CD14-positive monocyte (primary cell): Measurements from ENCODE around the gene NCBP2. TPM values are rescaled to one million over a fixed set of nuclear protein-coding genes. Genes with fewer than 3 reads are reported as not detected.

Experiments
- DNase-seq, 3 donors: peaks; one replicate each; pipeline ENCODE4 v3.0.0-alpha.2; 2011 to 2022
- H2AFZ ChIP-seq: 2 replicates; pipeline ENCODE4 v1.6.0; 2012; ENCODE audit warnings: mild to moderate bottlenecking, low read depth, low read length, inconsistent platforms; ENCODE audit not compliant: insufficient read depth, poor library complexity, severe bottlenecking
- H3K27ac ChIP-seq, 2 donors: 1 replicate in 1 of 2; 2 replicates in 1 of 2; pipeline ENCODE4 v1.5.1; 2012 to 2013; ENCODE audit warnings: low read length in 2 of 2, control low read depth in 1 of 2, inconsistent platforms in 1 of 2, low read depth in 1 of 2, mild to moderate bottlenecking in 1 of 2
- H3K27me3 ChIP-seq, 2 donors: one replicate each; pipeline versions ENCODE4 v1.6.0 to v1.6.1; 2011 to 2013; ENCODE audit warnings: low read length in 2 of 2; ENCODE audit not compliant: control insufficient read depth in 2 of 2, insufficient read depth in 2 of 2
- H3K36me3 ChIP-seq, 2 donors: replicated peaks in 1 of 2; 1 replicate in 1 of 2; 2 replicates in 1 of 2; pipeline versions ENCODE4 v1.5.1 to v1.6.1; 2012 to 2013; ENCODE audit warnings: low read length in 2 of 2, control low read depth in 1 of 2, inconsistent platforms in 1 of 2, mild to moderate bottlenecking in 1 of 2; ENCODE audit not compliant: insufficient read depth in 2 of 2, control insufficient read depth in 1 of 2
- H3K4me1 ChIP-seq, 2 donors: 1 replicate in 1 of 2; 2 replicates in 1 of 2; pipeline versions ENCODE4 v1.5.1 to v1.6.1; 2012 to 2013; ENCODE audit warnings: low read length in 2 of 2, control low read depth in 1 of 2, inconsistent platforms in 1 of 2, mild to moderate bottlenecking in 1 of 2, moderate library complexity in 1 of 2; ENCODE audit not compliant: insufficient read depth in 2 of 2, control insufficient read depth in 1 of 2
- H3K4me2 ChIP-seq: replicated peaks from 2 replicates; pipeline ENCODE3; 2012; ENCODE audit warnings: low read length, moderate library complexity, mild to moderate bottlenecking; ENCODE audit not compliant: poor library complexity, severe bottlenecking; ENCODE audit errors: extremely low read depth
- H3K4me3 ChIP-seq, 3 experiments: fragments of 200-600 bp in 1 of 3; sonication (generic) in 1 of 3; replicated peaks in 1 of 3; 1 replicate in 2 of 3; 2 replicates in 1 of 3; pipeline ENCODE4 v1.5.1; 2011 to 2013; ENCODE audit warnings: low read length in 3 of 3, mild to moderate bottlenecking in 3 of 3, control low read depth in 2 of 3, low read depth in 2 of 3, inconsistent platforms in 1 of 3, moderate library complexity in 1 of 3
- H3K79me2 ChIP-seq: 2 replicates; pipeline ENCODE4 v1.6.0; 2012; ENCODE audit warnings: mild to moderate bottlenecking, control low read depth, inconsistent platforms, low read length, moderate library complexity; ENCODE audit not compliant: insufficient read depth
- H3K9ac ChIP-seq: 2 replicates; pipeline ENCODE4 v1.6.0; 2017; ENCODE audit warnings: low read length, mild to moderate bottlenecking; ENCODE audit not compliant: insufficient read depth, poor library complexity, severe bottlenecking
- H3K9me3 ChIP-seq, 2 donors: replicated peaks in 1 of 2; 1 replicate in 1 of 2; 2 replicates in 1 of 2; pipeline versions ENCODE4 v1.5.1 to v1.6.1; 2012 to 2013; ENCODE audit warnings: low read length in 2 of 2, control low read depth in 1 of 2; ENCODE audit not compliant: control insufficient read depth in 1 of 2, insufficient read depth in 1 of 2
- H4K20me1 ChIP-seq: 2 replicates; pipeline ENCODE4 v1.6.0; 2012; ENCODE audit warnings: mild to moderate bottlenecking, low read length, control low read depth, moderate library complexity; ENCODE audit not compliant: insufficient read depth
- H3K27ac Mint-ChIP-seq, 7 donors: one replicate each; pipeline ENCODE4 v1.8.0; 2020; ENCODE audit warnings: mild to moderate bottlenecking in 7 of 7, mixed read lengths in 7 of 7, moderate library complexity in 6 of 7, inconsistent platforms in 2 of 7
- H3K27me3 Mint-ChIP-seq, 3 donors: one replicate each; pipeline ENCODE4 v1.8.0; 2021 to 2022; ENCODE audit warnings: low read depth in 3 of 3, mild to moderate bottlenecking in 3 of 3, mixed read lengths in 3 of 3, moderate library complexity in 3 of 3, inconsistent platforms in 1 of 3
- H3K36me3 Mint-ChIP-seq, 2 donors: one replicate each; pipeline ENCODE4 v1.8.0; 2020; ENCODE audit warnings: mixed read lengths in 2 of 2, inconsistent platforms in 1 of 2, mild to moderate bottlenecking in 1 of 2
- H3K4me1 Mint-ChIP-seq: one replicate; pipeline ENCODE4 v1.8.0; 2020; ENCODE audit warnings: mild to moderate bottlenecking, mixed read lengths
- H3K4me3 Mint-ChIP-seq, 2 donors: one replicate each; pipeline ENCODE4 v1.8.0; 2020; ENCODE audit warnings: mild to moderate bottlenecking in 2 of 2, mixed read lengths in 2 of 2, moderate library complexity in 1 of 2
- H3K9me3 Mint-ChIP-seq, 7 donors: one replicate each; pipeline ENCODE4 v1.8.0; 2020 to 2022; ENCODE audit warnings: mixed read lengths in 7 of 7, mild to moderate bottlenecking in 6 of 7, moderate library complexity in 6 of 7, inconsistent platforms in 2 of 7
- WGBS: methylation state at CpG from one replicate; pipeline ENCODE4 v1.1.5; 2013; ENCODE audit warnings: missing lambda C conversion rate; ENCODE audit not compliant: insufficient coverage; 5-methylcytosine and 5-hydroxymethylcytosine counted together
- intact Hi-C, 2 donors: fragments of 100-400 bp; cut with micrococcal nuclease; formaldehyde crosslinking; loops; one replicate each; pipeline versions ENCODE4 v1.15.0 to v1.15.1; 2023
- polyA plus RNA-seq, 3 donors: library from polyadenylated mRNA; depleted of rRNA in 1 of 3; unstranded in 2 of 3; stranded (reverse) in 1 of 3; fragments of 300-500 nt in 2 of 3; fragments of >200 nt in 1 of 3; fragmentation: Illumina TruSeq in 2 of 3; gene quantifications; 1 replicate in 2 of 3; 2 replicates in 1 of 3; pipeline ENCODE4 v1.2.3, GENCODE V29; 2012 to 2021
- TF ChIP-seq, protein P1 (sequence below): fragments of 200-600 bp; IDR thresholded peaks from one replicate; pipeline ENCODE4 v1.8.0; 2022; ENCODE audit warnings: antibody characterized with exemption, mild to moderate bottlenecking

The NCBP2 gene
- polyA plus RNA-seq, 3 donors = 26.1 to 42.9 (median 33.4) TPM

DNA sequence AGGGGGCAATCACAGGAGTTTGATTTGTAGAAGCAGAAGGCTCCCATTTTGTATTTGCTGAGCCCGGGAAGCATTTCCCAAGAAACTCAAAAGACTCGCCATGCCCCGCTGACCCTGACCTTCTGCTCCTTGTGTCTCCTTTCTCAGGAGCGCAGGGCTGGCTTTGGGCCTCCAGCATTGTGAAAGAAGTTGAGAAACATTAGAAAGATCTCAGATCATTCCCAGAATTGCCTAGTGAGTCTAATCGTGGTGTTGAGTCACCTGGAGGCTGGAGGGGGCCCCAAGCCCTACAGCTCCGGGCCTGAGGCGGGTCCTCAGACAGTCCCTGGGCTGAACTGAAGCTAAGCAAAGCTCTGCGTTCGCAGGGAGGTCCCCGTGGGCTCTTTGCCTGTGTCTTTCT lies 37.2 kb upstream of the NCBP2 start:
- peaks cover under 1 to 5% (median 4%) of the 10 kb centered on the region in 3 donors for H3K27me3 Mint-ChIP-seq
- Histone ChIP-seq H3K27ac (no peak overlapping the region), H3K79me2 (no peaks in the 10 kb centered on the region), H3K27me3 (no peaks in the 10 kb centered on the region), H3K4me1 (no peaks in the 10 kb centered on the region), H3K4me3 (no peak overlapping the region), H2AFZ (no peak overlapping the region), H4K20me1 (no peaks in the 10 kb centered on the region), H3K4me2 (no peak overlapping the region), H3K9me3 (peaks cover 5 to 10% of the 10 kb centered on the region in 2 donors), H3K9ac (no peak overlapping the region), H3K36me3 (no peaks in the 10 kb centered on the region)
- TF ChIP-seq, protein P1, sequence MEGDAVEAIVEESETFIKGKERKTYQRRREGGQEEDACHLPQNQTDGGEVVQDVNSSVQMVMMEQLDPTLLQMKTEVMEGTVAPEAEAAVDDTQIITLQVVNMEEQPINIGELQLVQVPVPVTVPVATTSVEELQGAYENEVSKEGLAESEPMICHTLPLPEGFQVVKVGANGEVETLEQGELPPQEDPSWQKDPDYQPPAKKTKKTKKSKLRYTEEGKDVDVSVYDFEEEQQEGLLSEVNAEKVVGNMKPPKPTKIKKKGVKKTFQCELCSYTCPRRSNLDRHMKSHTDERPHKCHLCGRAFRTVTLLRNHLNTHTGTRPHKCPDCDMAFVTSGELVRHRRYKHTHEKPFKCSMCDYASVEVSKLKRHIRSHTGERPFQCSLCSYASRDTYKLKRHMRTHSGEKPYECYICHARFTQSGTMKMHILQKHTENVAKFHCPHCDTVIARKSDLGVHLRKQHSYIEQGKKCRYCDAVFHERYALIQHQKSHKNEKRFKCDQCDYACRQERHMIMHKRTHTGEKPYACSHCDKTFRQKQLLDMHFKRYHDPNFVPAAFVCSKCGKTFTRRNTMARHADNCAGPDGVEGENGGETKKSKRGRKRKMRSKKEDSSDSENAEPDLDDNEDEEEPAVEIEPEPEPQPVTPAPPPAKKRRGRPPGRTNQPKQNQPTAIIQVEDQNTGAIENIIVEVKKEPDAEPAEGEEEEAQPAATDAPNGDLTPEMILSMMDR = no peak
- no peak for DNase-seq
- 93% methylated on average over 8 of the region's 10 CpGs for WGBS
- H3K9me3 Mint-ChIP-seq = peaks cover 11 to 19% (median 16%) of the 10 kb centered on the region in 7 donors
- no peaks in the 10 kb centered on the region for H3K36me3 Mint-ChIP-seq
- intact Hi-C loops = no loop called here
- H3K27ac Mint-ChIP-seq = no peak overlapping the region
- H3K4me3 Mint-ChIP-seq = no peak overlapping the region
- peaks cover 3% of the 10 kb centered on the region for H3K4me1 Mint-ChIP-seq

DNA sequence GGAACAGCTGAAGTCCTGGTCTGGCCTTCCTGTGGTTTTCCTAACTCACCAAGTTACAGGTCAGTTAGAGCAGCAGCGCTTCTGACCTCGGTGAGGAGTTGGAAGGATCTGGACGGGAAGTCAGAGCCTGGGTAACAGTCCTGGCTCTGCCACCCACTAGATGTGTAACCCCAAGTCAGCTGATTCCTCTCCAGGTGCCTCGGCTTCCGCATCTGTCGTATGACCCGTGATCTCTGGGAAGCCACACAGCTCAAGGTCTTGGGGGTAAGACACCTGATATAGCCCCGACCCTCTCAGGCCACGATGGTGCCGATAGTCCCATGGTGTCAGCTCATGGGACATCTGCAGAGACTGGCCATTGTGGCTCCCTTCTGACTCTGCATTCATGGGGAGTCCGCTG lies 34.6 kb upstream of the NCBP2 start:
- Mint-ChIP-seq H3K9me3 (peaks cover 0 to 9% (median 4%) of the 10 kb centered on the region in 7 donors), H3K27ac (no peak overlapping the region), H3K4me1 (peaks cover 3% of the 10 kb centered on the region), H3K27me3 (peaks cover 0 to 6% (median 5%) of the 10 kb centered on the region in 3 donors), H3K4me3 (no peak overlapping the region), H3K36me3 (no peaks in the 10 kb centered on the region)
- Histone ChIP-seq H3K27ac (no peak overlapping the region), H2AFZ (no peak overlapping the region), H3K79me2 (no peaks in the 10 kb centered on the region), H3K27me3 (no peaks in the 10 kb centered on the region), H3K9ac (no peak overlapping the region), H3K9me3 (peaks cover 0 to 4% of the 10 kb centered on the region in 2 donors), H3K4me2 (no peak overlapping the region), H3K36me3 (no peaks in the 10 kb centered on the region), H3K4me3 (no peak overlapping the region), H3K4me1 (no peaks in the 10 kb centered on the region), H4K20me1 (no peaks in the 10 kb centered on the region)
- DNase-seq = no peak
- TF ChIP-seq, protein P1 = no peak
- intact Hi-C loops = no loop called here
- 88% methylated on average over 10 of the region's 11 CpGs for WGBS
